ENCODE results near the gene GPHN.

GRCh38 chr14:66507181-66507721, 696 bp upstream of the GPHN start:
- TF ChIP-seq REST (IDR thresholded peaks at IDR 0.05; ENCODE audit: insufficient read depth in 1 of 2, low read depth in 2 of 2, low read length in 2 of 2) (no peak), POLR2AphosphoS5 (IDR thresholded peaks at IDR 0.05; ENCODE audit: low read depth, low read length) (no peak), SIN3A (IDR thresholded peaks at IDR 0.05; ENCODE audit: borderline replicate concordance, insufficient read depth, low read length) (no peak), TAF1 (IDR thresholded peaks at IDR 0.05; ENCODE audit: borderline replicate concordance, insufficient read depth, low read length) (no peak)

All from PFSK-1 (cell line).